NCI-H446 treated with DMSO at 0.1 percent for 48 hours (cell line): Measurements from ENCODE around the gene FCHSD2.
"Not testable (repeated sequence)": the region's sequence is repeated elsewhere in the genome, so short reads cannot be mapped to it uniquely, and the experiment has no call there.

ENCODE experiments used
- DNase-seq: peaks from one replicate; lab custom pipeline; 2025; lab: John Stamatoyannopoulos, UW

FCHSD2 gene

DNA sequence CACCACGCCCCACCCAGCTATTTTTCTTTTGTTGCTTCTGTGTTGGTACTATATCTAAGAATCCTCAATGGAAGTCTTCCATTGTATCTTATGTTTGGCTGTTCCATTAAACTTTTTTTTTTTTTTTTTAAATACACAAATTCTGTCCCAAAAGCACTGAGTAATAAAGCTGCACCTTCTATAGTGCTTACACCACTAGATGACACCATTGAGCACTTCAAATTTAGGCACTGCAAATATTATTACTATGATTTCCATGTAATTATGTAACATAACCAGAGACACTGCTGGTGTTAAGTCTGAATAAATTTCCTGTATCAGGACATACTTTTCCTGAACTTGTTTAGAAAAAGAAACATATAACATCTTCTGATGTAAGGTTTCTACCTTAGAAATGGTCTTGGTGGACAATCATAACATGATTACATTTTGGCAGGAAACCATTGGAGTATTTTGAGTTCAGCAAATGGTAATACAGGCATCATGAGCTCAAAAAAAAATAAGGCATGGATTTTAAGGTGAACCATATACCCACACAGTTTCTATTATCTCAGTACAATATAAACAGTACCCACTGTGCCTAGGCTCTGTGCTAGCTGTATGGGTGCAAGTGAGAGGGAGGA, 217.4 kb downstream of the FCHSD2 start:
- peak; percentile 5 for DNase-seq

- DNase-seq = no peak
Measured at GRCh38 chr11:72921028-72921716, 220.9 kb downstream of the FCHSD2 start.

DNA sequence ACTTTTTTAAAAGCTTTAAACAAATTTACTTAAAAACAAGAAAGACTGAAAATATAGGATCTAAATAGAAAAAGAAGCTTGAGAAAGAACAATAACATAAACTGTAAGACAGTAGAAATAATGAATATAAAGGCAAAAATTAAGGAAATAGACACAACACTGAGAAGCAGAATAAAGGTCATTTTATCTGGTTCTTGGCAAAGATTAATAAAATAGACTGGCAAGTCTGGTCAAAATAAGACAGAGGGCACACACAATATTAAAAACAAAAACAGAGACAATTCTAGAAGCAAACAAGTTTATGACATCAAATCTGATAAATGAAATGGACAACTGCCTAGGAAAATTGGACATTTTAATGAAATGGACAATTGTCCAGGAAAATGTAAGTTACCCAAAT, 222.1 kb downstream of the FCHSD2 start:
- no peak for DNase-seq

DNA sequence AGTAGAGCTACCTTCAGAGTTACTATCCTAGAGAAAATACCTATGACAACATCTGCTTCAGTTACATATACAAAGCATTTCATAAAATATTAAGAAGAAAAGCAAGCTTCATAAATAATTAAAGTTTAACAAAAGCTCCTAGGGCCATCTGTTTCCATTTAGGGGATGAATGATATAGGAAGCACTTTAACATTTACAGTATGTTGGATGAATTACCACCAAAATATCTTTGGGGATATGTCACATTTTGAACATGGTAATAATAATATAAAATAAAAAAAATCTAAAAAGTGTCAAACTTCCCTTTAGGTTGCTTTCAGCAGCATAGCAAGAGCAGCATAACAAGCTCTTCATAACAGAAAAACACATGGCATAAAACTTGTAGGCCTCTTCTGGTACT, 223.3 kb downstream of the FCHSD2 start:
- no peak for DNase-seq

DNA sequence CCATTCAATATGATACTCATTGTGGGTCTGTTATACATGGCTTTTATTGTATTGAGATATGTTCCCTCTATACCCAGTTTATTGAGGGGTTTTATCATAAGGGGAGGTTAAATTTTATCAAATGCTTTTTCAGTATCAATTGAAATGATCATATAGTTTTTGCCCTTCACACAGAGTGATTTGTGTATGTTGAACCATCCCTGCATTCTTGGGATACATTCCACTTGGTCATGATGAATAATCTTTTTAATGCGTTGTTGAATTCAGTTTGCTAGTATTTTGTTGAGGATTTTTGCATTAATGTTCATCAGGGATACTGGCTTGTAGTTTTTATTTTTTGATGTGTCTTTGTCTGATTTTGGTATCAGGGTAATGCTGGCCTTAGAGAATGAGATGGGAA, 229.9 kb downstream of the FCHSD2 start:
- DNase-seq = no peak

- not testable (repeated sequence) for DNase-seq
Measured at GRCh38 chr11:72909558-72910388, 232.3 kb downstream of the FCHSD2 start.

DNA sequence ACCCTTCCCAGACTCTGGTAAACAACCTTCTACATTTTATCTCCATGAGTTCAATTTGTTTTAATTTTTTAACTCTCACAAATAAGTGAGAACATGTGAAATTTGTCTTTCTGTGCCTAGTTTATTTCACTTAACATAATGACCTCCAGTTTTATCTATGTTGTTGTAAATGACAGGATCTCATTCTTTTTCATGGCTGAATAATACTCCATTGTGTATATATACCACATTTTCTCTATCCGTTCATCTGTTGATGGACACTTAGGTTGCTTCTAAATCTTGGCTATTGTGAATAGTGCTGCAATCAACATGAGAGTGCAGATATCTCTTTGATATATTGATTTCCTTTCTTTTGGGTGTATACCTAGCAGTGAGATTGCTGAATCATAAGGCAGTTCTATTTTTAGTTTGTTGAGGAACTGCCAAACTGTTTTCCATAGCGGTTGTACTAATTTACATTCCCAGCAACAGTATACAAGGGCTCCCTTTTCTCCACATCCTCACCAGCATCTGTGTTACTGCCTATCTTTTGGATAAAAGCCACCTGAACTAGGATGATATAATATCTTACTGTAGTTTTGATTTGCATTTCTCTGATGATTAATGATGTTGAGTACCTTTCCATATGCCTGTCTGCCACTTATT, 234.0 kb downstream of the FCHSD2 start:
- DNase-seq = no peak

DNA sequence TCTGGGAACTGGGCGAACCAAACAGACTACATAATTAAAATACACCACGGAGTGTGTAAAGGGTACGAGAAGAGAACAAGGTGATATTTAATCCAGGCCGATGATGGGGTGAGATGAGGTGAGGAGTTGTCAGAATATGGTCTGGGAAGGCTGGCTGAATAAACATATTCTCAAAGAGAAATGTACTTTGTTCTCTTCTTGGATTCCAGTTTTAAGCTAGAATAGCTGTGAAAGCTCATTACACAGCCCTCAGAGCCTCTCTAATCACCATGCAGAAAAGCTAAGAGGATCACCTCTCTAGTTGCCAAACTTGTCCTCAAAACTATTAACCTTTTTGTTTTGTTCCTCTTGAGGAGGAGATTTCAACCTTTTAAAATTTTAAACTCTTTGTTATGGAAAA, 238.1 kb downstream of the FCHSD2 start:
- no peak for DNase-seq

DNA sequence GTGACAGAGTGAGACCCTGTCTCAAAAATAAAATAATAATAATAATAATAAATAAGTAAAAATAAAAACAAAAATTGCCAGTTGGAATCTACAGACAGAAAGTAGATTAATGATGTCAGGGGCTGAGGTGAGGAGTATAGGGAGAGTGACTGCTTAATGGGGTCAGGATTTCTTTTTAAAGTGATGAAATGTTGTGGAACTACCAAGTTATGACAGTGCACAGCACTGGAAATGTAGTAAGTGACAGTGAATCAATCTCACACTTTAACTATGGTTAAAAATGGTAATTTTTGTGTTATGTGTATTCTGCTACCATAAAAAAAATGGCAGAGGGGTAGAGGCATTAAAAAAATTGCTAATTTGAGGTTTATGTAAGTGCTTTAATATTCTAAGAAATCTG, 240.7 kb downstream of the FCHSD2 start:
- DNase-seq = no peak

GRCh38 chr11:72900013-72900412, 242.1 kb downstream of the FCHSD2 start:
- DNase-seq = no peak

- no peak for DNase-seq
Measured at GRCh38 chr11:72899238-72899637, 242.9 kb downstream of the FCHSD2 start.

DNA sequence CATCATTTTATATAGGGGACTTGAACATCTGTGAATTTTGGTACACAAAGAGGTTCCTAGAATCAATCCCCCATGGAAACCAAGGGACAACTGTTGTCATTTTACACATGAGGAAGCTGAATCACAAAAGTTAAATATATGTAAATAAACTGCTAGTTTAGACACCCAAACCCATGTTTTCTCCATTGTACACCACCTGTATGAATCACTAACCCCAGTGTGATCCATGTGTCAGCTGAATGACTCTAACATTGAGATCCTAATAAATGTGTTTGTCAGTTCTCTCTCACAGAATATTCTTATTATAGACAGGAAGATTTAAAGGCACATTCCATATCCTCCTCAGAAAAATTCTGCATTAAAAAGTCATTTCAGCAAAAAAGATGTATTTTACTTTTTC, 244.6 kb downstream of the FCHSD2 start:
- DNase-seq = no peak

DNA sequence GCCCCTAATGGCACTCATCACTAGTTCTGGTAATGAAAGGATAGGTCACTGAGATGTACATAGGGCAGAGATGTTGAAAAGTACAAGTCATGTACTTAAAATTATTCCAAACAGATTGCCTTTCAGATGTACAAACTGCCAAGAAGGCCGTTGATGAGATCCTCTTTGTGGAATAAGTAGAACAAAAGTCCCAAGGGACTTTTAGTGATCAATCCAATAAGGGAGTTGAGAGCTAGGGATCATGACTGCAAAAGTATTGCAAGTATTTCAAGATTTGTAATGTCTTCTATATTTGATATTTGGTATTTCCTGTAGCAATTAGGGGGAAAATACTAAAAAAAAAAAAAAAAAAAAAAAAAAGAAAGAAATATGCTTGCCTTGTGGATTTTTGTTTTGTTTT, 245.7 kb downstream of the FCHSD2 start:
- no peak for DNase-seq

DNA sequence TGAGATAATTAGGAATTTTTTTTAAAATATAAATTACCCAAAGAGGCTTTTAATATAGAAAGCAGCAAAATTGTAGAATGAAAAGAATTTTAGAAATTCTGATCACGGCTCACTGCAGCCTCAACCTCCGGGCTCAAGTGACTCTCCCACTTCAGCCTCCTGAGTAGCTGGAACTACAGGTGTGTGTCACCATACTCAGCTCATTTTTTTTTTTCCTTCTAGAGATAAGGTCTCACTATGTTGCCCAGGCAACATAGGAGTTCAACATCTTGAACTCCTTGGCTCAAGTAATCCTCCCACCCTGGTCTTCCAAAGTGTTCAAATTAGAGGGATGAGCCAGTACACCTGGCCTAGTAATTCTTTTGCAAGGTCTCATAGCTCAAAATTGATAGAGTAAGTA, 251.2 kb downstream of the FCHSD2 start:
- DNase-seq = no peak

DNA sequence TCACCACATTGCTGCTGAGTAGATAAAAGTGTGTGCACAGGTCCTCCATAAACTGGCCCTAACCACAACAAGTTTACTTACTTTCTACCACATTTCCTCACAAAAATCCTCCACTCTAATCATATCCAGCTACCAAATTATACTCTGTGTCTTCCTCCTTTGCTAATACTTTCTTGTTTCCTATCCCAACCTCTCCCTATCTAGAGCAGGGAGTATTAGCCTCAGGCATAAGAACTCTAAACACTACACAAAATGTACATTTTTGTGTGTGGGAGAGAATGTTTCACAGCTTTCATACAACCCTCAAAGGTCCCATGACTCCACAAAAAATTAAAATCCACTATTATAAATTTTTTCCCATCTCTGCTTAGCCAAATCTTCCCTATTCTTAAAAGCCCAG, 255.5 kb downstream of the FCHSD2 start:
- DNase-seq = no peak

DNA sequence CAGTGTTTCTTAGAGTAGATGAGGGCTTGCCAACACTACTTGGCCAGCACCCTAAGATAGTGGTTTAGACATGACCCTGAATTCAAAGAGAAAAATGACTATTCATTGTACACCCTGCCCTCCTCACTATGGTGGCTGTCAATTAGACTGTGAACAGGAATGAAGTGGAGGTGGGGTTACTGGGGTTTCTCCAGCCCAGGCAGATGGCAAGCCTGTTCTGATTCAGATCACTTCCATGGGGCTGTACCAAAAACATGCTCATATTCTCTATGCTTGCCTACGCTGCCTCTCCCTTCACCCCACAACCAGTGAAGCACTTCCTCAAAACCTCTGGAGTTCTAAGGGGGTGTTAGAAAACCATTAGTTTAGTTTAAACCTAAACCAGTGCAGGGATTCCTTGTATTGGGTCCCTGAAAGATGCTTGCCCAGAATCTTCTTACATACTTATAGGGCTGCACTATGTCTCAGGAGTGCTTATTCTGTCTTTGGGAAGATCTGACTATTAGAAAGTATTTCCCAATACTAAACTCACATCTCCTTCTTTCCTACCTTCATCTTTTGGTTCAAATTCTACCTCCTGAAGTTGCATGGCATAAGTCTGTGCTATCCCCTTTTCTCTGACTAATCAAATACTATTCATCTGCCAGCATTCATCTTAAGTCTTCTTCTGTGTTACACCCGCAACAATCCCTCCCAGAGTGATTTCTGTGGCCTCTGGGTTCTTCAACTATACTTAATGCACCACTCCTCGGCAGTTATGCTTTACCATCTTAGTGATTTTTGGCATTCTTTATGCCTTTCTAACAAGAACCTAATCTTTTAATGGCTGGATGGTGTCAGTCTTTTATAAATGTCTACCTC, 256.1 kb downstream of the FCHSD2 start:
- DNase-seq = no peak

GRCh38 chr11:72876147-72876546, 266.0 kb downstream of the FCHSD2 start:
- no peak for DNase-seq

GRCh38 chr11:72875736-72876135, 266.4 kb downstream of the FCHSD2 start:
- DNase-seq = no peak

GRCh38 chr11:72872012-72872411, 270.1 kb downstream of the FCHSD2 start:
- no peak for DNase-seq

GRCh38 chr11:72871119-72871518, 271.0 kb downstream of the FCHSD2 start:
- peak; percentile 29 for DNase-seq

DNA sequence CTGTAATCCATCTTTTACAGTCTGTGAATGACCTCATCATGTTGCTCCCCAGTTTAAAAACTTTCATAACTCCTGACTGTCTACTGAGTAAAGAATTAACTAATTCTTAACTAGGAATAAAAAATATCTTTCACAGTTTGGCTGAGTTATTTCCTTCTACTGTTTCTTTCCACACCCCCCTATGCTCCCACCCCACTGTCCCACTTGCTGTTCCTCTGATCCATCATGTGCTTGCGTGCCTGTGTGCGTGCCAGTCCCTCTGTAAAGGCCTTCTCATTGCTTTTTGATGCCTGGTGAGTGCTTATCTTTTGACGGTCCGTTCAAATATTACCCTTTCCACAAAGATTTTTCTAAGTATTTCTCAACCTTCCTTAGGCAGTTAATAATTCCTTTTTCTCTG, 272.3 kb downstream of the FCHSD2 start:
- DNase-seq = no peak

- no peak for DNase-seq
Measured at GRCh38 chr11:72867970-72868369, 274.1 kb downstream of the FCHSD2 start.
